ENCODE results near the gene NAA25. TPM values are rescaled to one million over a fixed set of nuclear protein-coding genes. Genes with fewer than 3 reads are reported as not detected.
"Not testable (repeated sequence)": the region's sequence is repeated elsewhere in the genome, so short reads cannot be mapped to it uniquely, and the experiment has no call there.

The NAA25 gene
- total RNA-seq, 1 donor from 2014 or later, result 22.6 TPM

DNA sequence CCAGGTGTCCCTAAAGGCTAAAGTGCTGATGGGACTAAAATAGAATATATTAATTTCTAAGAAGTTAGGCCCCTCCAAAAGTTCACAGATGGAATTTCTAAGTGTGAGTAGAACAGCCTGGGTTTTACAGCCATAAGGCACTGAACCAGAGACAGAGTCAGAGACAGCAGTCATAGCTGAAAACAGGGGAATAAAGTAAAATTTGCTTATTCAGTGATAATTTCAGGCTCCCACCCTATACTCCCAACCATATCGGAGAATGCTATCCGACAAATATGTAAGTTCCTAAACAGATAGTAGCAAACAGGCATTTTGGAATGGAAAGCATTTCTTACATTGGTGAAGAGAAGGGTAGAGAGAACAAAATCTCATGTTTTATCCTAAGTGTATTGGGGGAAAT is 45.3 kb downstream of the NAA25 start:
- no peak for DNase-seq (ENCODE audit: low read depth, low spot score)

DNA sequence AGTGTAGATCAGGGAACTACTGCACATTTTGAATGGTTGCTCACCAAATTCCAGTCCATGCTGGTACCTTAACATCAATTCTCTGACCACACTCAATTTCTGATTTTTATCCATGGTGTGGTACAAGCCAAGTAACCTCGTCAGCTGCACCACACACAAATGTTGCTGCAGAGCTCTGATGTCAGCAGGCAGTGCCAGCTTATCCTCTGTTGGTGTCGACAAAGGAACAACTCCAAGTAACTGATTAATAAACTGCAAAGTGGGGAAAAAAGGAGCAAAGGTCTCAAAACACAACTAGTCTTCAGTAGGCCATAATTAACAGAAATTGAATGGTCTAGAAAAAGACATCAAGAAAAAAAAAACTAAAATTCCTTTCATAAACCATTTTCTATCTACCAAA is 47.4 kb downstream of the NAA25 start:
- no peak for DNase-seq (ENCODE audit: low read depth, low spot score)

- DNase-seq (ENCODE audit: low read depth, low spot score), result no peak
Measured at GRCh38 chr12:112049351-112049750, 59.2 kb downstream of the NAA25 start.

GRCh38 chr12:112046003-112046402 is 62.6 kb downstream of the NAA25 start:
- DNase-seq (ENCODE audit: low read depth, low spot score), result no peak

- DNase-seq (ENCODE audit: low read depth, low spot score), result not testable (repeated sequence)
Measured at GRCh38 chr12:112036614-112037013, 72.0 kb downstream of the NAA25 start.

- DNase-seq (ENCODE audit: low read depth, low spot score), result no peak
Measured at GRCh38 chr12:112035219-112035785, 73.3 kb downstream of the NAA25 start.

DNA sequence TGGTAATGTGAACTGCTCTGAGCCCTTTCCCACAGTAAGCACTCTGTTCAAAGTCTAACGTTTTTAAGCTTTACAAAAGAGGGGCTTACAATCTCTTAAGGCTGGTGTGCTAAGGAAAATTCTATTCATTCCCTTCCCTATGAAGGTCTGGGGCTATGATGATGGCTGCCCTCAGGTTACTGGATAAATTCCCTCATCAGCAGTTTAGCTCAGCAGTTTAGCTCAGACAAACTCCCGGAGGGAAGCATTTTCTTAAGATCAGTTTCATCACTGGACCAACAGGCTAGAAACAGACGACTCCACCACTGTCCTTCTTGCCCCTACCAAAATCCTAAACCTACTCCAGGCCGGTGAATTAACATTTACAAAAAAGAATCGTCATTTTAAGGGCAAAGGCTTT is 76.3 kb downstream of the NAA25 start:
- DNase-seq (ENCODE audit: low read depth, low spot score), result no peak

DNA sequence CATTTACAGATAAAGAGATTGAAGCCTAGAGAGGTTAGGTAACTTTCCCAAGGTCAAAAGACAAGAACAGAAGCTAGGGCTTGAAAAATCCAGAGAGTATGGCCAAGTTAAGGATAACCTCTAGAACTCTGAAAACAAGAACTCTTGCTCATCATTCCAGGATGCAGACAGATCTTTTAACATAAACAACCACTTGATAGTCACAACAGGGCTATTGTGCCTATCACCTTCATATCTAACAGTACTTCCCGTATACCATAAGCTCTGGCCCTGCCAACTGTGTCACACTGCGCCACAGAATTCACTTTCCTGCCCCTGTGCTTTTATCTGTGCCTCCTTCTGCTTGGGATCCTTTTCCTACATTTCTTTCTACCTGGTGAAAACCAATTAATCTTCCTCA is 77.1 kb downstream of the NAA25 start:
- DNase-seq (ENCODE audit: low read depth, low spot score), result no peak

DNA sequence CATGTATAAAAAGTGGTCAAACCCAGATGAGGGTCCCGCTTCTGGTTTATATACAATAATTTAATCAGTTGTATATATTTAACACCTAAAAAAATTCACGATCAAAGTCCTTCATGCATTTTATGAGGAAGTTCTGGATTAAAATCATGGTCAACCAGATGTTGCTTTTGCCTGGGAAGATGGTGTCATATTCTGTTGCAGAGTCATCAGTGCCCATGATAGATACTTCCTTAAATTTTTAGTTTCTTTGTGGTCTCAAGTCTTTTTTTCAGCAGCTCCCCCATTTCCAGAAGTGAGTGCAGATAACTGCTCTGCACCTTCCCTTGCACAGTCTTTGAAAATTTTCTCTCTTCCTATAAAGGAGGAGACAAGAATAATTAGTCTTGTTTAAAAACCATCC is 79.3 kb downstream of the NAA25 start:
- no peak for DNase-seq (ENCODE audit: low read depth, low spot score)

DNA sequence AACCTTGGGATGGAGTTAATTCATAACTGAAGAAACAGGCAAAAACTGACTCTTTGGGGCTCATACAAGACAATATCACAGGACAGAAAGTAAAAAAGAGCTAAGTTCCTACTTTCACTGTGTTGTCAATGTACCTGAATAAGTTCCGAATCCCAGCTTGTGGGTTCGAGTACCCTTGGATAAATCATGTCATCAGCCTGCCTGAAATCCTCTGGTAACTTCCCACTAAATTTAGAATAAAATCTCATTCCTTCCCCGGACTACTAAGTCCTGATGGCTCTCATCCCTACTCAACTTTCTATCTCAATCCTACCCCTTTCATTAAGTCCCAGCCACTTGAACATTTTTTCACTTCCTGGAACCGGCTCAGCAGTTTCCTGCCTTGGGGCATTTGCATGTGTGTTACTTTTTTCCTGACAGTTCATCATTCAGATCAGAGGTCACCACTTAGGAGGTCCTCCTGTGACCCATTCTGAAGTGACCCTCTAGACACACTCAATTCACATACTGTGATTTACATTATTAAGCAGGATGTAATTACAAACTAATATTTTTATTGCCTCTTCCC is 82.7 kb downstream of the NAA25 start:
- no peak for DNase-seq (ENCODE audit: low read depth, low spot score)

DNA sequence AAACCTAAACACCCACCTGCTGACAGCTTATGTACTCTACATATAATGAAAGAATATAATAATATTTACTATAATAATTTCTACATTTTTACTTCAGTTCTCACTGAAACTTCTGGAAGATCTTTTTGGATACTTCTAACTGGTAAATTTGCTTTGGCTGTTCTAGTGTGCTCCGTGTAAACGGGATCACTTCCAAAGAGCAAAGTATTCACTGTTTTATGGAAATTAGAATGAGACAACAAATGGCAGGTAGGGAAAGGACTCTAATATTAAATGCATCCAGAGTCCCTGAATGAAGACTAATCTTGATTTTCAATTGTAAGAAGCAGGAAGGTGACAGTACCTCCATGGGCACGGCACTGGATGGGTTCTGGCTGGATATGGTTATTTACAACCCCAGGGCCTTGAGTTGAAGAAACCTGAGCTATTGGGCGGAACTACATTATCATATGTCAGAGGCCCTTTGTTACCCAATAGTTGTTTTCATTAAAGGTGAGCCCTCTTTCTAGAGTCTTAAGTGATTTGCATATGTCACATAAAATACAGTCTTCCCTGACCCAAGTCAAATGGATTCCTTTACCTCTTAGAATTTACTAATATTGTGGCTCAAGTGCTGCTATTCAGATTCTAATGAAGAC is 84.7 kb downstream of the NAA25 start:
- DNase-seq (ENCODE audit: low read depth, low spot score), result no peak

- no peak for DNase-seq (ENCODE audit: low read depth, low spot score)
Measured at GRCh38 chr12:112022241-112023016, 86.2 kb downstream of the NAA25 start.

GRCh38 chr12:112020947-112021457 is 87.6 kb downstream of the NAA25 start:
- no peak for DNase-seq (ENCODE audit: low read depth, low spot score)

DNA sequence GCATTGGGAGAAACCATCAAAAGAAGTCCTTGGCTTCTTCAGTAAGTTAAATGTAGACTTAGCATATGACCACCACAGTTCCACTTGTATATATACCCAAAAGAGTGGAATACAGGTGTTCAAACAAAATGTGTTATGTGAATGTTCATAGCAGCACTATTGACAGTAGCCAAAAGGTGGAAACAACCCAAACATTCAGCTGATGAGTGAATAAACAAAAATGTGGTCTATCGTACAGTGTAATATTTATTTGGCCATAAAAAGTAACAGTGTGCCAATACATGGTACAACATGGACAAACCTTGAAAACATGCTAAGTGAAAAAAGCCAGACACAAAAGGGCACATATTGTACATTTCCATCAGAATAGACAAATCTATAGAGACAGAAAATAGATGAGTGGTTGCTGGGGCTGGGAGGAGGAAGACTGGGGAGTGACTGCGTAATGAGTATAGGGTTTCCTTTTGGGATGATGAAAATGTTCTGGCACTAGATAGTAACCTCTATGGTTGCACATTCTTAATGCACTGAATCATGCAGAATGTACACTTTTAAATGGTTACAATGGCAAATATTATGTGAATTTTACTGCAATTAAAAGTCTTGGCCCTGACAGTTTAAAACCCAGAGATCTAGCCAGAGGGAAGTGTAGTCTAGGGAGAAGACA is 89.9 kb downstream of the NAA25 start:
- no peak for DNase-seq (ENCODE audit: low read depth, low spot score)

- DNase-seq (ENCODE audit: low read depth, low spot score), result no peak
Measured at GRCh38 chr12:112017041-112017440, 91.5 kb downstream of the NAA25 start.

DNA sequence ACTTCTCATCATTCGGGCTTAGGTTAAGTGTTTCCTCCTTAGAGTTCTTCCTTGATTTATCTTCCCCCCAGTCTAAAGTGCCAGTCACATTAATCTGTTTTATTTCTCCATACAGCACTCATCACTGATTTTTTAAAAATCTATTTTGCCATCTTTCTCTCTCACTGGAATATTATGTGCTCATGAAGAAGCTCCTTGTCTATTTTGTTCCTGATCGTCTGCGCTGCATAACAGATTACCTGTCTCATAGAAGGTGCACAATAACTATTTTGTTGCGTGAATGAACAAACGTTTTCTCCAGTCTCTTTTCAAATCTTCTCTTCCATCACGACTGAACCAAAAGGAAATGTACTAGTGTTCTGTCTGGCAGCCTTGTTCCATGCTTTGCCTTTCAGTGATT is 92.6 kb downstream of the NAA25 start:
- no peak for DNase-seq (ENCODE audit: low read depth, low spot score)

- DNase-seq (ENCODE audit: low read depth, low spot score), result peak; percentile 59
Measured at GRCh38 chr12:112013601-112014402, 94.8 kb downstream of the NAA25 start.

DNA sequence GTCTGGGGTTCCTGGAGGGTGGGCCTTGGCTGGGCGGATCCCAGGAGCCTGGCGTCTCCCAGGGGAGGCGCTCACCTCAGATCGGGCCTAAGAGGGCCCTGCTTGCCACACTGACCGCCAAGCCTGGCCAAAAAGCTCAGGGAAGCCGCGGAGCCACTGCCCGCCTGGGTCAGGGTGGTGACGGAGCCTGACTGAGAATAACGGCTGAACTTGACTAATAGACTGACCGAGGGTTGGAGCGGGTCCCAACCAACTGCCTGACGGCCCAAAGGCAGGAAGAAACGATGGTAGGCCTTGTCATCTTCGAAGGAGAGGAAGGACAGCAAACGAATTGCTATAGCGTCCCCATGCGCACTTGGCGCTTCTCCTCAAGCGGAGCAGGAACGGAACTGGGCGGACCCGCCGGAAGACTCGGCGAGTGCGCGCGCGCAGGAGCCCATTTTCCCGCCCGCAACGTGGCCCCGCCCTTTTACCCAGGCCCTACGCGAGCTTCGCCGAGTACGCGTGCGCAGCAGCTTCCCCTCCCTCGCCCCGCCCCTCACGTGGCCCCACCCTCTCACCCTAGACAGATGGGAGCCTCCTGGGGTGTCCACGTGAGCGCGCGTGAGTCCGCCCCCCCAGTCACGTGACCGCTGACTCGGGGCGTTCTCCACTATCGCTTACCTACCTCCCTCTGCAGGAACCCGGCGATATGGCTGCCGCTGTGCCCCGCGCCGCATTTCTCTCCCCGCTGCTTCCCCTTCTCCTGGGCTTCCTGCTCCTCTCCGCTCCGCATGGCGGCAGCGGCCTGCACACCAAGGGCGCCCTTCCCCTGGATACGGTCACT is 95.6 kb downstream of the NAA25 start, which contains the start of the genes ERP29 and TMEM116:
Gene ERP29 (plus strand): TSS at position 652 of the 826 bp plus-strand sequence. CDS start 40 bp downstream, at position 692.
Gene TMEM116 (minus strand): TSS at position 391 of the 826 bp plus-strand sequence. CDS start 7,895 bp downstream, outside the sequence.
- peak; percentile 93 for DNase-seq (ENCODE audit: low read depth, low spot score)

- DNase-seq (ENCODE audit: low read depth, low spot score), result no peak
Measured at GRCh38 chr12:112011685-112012084, 96.9 kb downstream of the NAA25 start.
